ENCODE results near the gene YIF1A.
A peak's percentile ranks its signal among the peaks of the same experiment; 100 is the strongest.
"Not testable (repeated sequence)": the region's sequence is repeated elsewhere in the genome, so short reads cannot be mapped to it uniquely, and the experiment has no call there.

The YIF1A gene

DNA sequence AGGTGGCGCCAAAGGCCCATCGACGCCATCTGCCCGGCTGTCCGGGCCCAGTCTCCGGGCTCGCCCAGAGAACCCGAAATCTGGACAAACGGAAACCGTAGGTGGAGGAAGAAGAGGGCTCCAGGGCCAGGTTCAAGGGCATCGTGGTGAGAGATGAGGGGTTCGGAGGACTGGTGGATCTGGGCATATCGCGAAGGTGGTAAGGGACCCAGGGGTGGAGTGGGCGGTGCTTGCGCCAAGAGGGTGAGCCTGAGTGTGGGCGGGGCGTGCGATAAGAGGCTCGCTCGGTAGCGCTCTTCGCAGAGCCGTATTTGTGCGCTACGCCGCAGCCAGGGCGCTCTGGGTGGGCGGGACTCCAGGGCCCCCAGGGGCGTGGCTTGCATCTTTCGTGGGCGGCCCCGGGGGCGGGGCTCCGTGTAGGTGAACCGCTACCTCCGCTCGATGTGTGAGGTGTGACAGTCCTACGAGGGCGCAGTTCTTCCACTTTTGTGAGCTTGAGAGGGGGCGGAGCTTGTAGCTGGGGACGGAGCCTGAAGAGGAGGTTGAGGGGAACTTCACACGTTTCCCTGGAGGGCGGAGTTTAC is 23.1 kb upstream of the YIF1A start:
- peak; percentile 92 for DNase-seq (ENCODE audit: low spot score)

DNA sequence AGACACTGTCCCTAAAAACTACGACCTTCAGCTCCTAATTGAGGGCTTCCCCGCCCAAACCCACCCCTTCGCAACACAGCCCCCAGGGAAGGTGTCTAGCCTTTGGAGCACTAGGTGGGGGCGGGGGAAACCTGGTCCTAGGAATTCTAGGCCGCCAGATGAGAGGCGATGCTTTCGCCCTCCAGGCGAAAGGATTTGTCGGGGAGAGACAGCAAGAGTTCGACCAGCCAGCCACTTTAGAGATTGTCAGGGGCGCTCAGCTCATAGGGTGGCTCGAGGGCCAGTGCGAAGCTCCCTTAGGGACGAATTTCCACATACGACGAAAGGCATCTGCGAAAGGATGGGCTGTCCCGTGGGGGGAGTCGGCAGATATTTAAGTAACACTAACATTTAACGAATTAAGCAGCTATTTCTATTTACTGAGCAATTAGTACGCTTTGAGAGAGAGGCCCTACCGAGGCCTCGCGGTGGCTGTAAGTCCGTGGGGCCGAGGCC is 22.6 kb upstream of the YIF1A start:
- DNase-seq (ENCODE audit: low spot score), result no peak

GRCh38 chr11:66310803-66311440 is 22.0 kb upstream of the YIF1A start:
- not testable (repeated sequence) for DNase-seq (ENCODE audit: low spot score)

- no peak for DNase-seq (ENCODE audit: low spot score)
These were observed 21.4 kb upstream of the YIF1A start for GRCh38 chr11:66310324-66310723.

- DNase-seq (ENCODE audit: low spot score), result no peak
These were observed 20.5 kb upstream of the YIF1A start for GRCh38 chr11:66309475-66309874.

- DNase-seq (ENCODE audit: low spot score), result no peak
These were observed 13.7 kb upstream of the YIF1A start for GRCh38 chr11:66302656-66303055.

DNA sequence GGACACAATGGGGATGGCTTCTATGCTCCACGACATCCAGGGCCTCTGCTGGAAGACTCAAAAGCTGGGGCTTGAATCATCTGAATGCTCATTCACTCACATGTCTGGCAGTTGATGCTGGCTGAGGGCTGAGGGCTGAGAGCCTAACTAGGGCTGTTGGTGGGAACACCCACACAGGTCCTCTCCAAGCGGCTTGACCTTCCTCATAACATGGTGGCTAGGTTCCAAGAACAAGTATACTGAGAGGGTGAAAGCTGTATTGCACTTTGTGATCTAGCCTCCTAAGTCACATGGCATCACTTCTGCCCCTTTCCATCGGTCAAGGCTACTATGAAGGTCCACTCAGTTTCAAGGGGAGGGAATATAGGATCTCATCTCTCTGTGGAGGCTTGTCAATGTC is 10.2 kb upstream of the YIF1A start:
- DNase-seq (ENCODE audit: low spot score), result no peak

GRCh38 chr11:66297610-66298009 is 8.7 kb upstream of the YIF1A start:
- no peak for DNase-seq (ENCODE audit: low spot score)

- DNase-seq (ENCODE audit: low spot score), result no peak
These were observed 6.0 kb upstream of the YIF1A start for GRCh38 chr11:66294626-66295620.

GRCh38 chr11:66293777-66294625 is 5.1 kb upstream of the YIF1A start:
- DNase-seq (ENCODE audit: low spot score), result no peak

- no peak for DNase-seq (ENCODE audit: low spot score)
These were observed 4.4 kb upstream of the YIF1A start for GRCh38 chr11:66293352-66293751.

DNA sequence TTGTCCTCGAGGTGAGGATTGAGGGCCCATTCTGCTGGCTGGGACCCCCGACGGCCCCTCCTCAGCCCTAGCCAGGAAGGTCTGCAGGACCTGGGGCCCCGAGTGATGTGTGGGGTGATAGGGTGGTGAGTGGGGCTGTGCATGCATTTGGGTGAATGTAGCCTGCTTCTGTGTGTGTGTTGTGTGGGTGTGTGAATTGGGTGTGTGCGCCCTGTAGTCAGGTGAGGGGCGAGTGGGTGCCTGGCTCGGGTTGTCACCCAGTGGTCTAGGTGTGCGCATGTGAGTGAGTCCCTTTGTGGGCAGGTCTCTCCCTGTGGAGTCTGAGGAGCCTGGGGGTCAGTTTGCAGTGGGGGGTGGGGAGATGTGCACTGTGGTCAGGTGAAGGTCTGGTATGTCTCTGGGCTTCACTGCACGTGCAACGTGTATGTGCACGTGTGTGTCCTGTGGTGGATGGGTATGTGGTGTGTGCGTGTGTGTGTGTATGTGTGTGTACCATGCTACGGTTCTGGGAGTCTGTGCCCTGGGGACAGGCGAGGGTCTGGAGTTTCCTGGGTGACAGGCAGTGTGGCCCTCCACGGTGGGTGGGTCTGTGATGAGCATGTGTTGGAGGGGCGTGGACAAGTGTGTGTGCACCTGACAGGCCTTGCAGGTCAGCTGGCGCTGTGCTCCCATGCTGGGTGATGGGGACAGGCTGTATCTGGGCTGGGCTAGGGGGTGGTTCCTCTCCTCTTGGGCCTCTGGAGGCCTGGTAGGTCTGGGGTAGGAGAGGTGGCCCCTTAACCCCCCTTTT is 3.8 kb upstream of the YIF1A start:
- DNase-seq (ENCODE audit: low spot score), result no peak

GRCh38 chr11:66291706-66292542 is 3.0 kb upstream of the YIF1A start, which contains the start of gene TMEM151A:
TMEM151A (plus strand) TSS chr11:66291894; CDS start chr11:66292014, 120 bp downstream.
- DNase-seq (ENCODE audit: low spot score), result peak; percentile 44

DNA sequence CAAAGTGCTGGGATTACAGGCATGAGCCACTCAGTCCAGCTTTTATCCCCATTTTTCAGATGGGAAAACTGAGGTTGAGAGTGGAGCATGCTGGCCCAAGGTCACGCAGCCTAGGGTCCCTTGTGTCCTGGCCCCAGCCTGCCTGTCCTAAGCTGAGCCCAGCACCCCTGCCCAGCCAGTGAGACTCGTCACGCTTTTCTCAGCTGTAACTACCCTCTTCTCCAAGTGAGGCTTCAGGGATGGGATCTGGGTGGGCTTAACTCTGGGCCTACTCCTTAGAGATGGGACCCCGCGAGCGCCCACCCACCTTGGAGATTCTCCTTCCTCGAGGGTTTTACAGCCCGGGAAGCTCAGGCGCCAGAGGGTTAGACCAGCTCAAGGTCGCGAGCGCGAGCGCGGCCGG is 2.4 kb upstream of the YIF1A start:
- DNase-seq (ENCODE audit: low spot score), result no peak

DNA sequence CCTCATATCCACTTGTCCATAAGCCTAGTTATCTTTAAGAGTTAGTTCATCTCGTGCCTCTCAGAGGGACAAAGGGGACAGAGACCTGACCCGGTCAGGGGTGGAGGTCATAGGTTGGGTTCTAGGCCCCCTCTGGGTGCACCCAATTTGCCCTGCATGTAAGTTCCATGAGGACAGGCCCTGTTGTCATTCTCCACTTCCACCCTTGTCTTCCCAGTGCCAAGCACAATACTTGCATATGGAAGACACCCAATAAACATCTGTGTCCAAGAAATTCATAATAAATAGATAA is 1.3 kb upstream of the YIF1A start:
- DNase-seq (ENCODE audit: low spot score), result no peak

GRCh38 chr11:66289548-66290329 is 796 bp upstream of the YIF1A start:
- peak; percentile 79 for DNase-seq (ENCODE audit: low spot score)

DNA sequence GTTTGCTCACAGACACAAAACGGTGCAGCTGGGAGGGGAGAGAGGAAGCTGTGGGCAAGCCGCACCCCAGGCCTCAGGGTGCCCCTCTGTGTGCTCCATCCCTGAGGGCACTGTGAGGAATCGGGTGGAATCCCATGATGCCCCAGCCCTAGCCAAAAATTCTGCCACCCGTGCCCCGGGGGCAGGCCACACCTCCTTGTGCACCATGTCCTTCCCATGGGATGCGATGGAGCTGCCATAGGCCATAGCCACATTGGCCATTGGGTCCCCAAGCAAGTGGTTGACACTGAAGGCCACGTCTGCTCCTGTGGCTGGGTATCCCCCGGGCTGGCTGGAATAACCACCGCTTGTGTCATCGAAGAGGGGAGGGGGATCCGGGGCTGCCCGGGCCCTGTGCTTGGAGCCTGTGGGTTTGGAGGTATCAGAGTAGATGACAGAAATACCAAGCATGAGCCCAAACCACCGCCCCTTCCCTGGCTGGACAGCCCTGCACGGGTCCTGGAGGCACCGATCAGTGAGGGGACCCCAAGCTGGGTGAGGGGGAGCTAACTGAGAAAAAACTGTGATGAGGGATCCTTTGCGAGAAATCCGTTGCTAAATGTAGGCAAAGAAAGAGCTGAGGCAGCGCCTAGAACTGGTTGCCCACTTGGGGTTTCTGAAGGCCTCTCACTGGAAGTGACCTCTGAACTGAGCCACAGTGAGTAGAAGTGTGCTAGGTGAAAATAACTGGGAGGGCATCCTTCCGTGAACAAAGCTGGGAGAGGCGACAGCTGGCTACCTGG is 863 bp downstream of the YIF1A start:
- DNase-seq (ENCODE audit: low spot score), result no peak

GRCh38 chr11:66287211-66287888 is 1.6 kb downstream of the YIF1A start:
- no peak for DNase-seq (ENCODE audit: low spot score)
